A549 (cell line): ENCODE data around the gene ARHGAP42. TPM values are rescaled to one million over a fixed set of nuclear protein-coding genes. Genes with fewer than 3 reads are reported as not detected.

Experiments
- ATAC-seq, 2 experiments: fragments of 200-7000 bp in 1 of 2; fragments of >200 bp in 1 of 2; cut with Nextera tagmentation in 1 of 2; cut with Tn5 transposase in 1 of 2; 3 replicates each; pipeline versions ENCODE4 v1.8.0 to v1.9.1; 2018 to 2020; ENCODE audit warnings: mild to moderate bottlenecking in 1 of 2, moderate library complexity in 1 of 2
- CTCF ChIA-PET: fragments of 300-600 bp; sonication (Branson Sonifier 250); formaldehyde crosslinking; extraction: SDS; loops from one replicate; lab custom pipeline; 2021; ENCODE audit warnings: antibody characterized with exemption, inconsistent platforms; lab: Yijun Ruan, JAX
- POLR2A ChIA-PET: fragments of 350-600 bp; formaldehyde crosslinking; extraction: SDS; loops from one replicate; lab custom pipeline; 2021; ENCODE audit warnings: antibody characterized with exemption, inconsistent platforms; lab: Yijun Ruan, JAX
- DNase-seq, 2 experiments: peaks; one replicate each; pipeline versions ENCODE4 v3.0.0 to v3.0.0-alpha.2; 2011 to 2016; ENCODE audit warnings: low read depth in 1 of 2, low spot score in 1 of 2
- FAIRE-seq: peaks from 2 replicates; lab custom pipeline; 2011; peaks lifted over from hg19 to GRCh38; lab: Jason Lieb, UNC
- H3K27ac ChIP-seq, 2 experiments: fragments of >200 bp; sonication (Bioruptor Twin); formaldehyde crosslinking; 3 replicates each; pipeline ENCODE4 v1.5.1; 2016 to 2017
- H3K4me1 ChIP-seq: fragments of >200 bp; sonication (Bioruptor Twin); formaldehyde crosslinking; 3 replicates; pipeline ENCODE4 v1.6.1; 2016
- H3K4me2 ChIP-seq: fragments of >200 bp; sonication (Bioruptor Twin); formaldehyde crosslinking; 3 replicates; pipeline ENCODE4 v1.6.1; 2016
- H3K4me3 ChIP-seq: fragments of >200 bp; sonication (Bioruptor Twin); formaldehyde crosslinking; 3 replicates; pipeline ENCODE4 v1.5.1; 2016
- H3K9me3 ChIP-seq: fragments of >200 bp; sonication (Bioruptor Twin); formaldehyde crosslinking; 3 replicates; pipeline ENCODE4 v1.6.1; 2016
- EHF ChIP-seq: fragments of 250-450 bp; sonication (Bioruptor Pico); IDR thresholded peaks from 2 replicates; pipeline ENCODE4 v1.5.0; 2020; ENCODE audit warnings: mild to moderate bottlenecking
- EHMT2 ChIP-seq: fragments of 200-600 bp; sonication (generic); IDR thresholded peaks from 2 replicates; pipeline ENCODE4 v1.6.1; 2016; ENCODE audit warnings: antibody characterized with exemption, low read depth, mild to moderate bottlenecking, moderate library complexity
- EP300 ChIP-seq, 2 experiments: fragments of >200 bp; sonication (Bioruptor Twin); formaldehyde crosslinking; IDR thresholded peaks; 2 replicates in 1 of 2; 3 replicates in 1 of 2; pipeline ENCODE4 v1.6.1; 2016 to 2017
- FOSL2 ChIP-seq, 2 experiments: fragments of 450-650 bp in 1 of 2; fragments of >200 bp in 1 of 2; sonication (Bioruptor Twin) in 1 of 2; formaldehyde crosslinking; IDR thresholded peaks; 2 replicates each; pipeline versions ENCODE4 v1.5.0 to v1.6.1; 2016 to 2020; ENCODE audit warnings: mild to moderate bottlenecking in 1 of 2, moderate library complexity in 1 of 2
- FOXS1 ChIP-seq: fragments of 250-450 bp; sonication (Bioruptor Pico); IDR thresholded peaks from 2 replicates; pipeline ENCODE4 v1.5.0; 2020; ENCODE audit warnings: mild to moderate bottlenecking, moderate library complexity
- GATA3 ChIP-seq: IDR thresholded peaks from 2 replicates; pipeline ENCODE4 v1.6.1; 2012; ENCODE audit warnings: borderline replicate concordance
- HOXA7 ChIP-seq: fragments of 250-450 bp; sonication (Bioruptor Pico); IDR thresholded peaks from 2 replicates; pipeline ENCODE4 v1.5.0; 2020; ENCODE audit warnings: mild to moderate bottlenecking, moderate library complexity
- HOXB13 ChIP-seq: fragments of 250-450 bp; sonication (Bioruptor Pico); IDR thresholded peaks from 2 replicates; pipeline ENCODE4 v1.5.0; 2020; ENCODE audit warnings: low read depth, mild to moderate bottlenecking, moderate library complexity
- HOXB5 ChIP-seq: fragments of 250-450 bp; sonication (Bioruptor Pico); IDR thresholded peaks from 2 replicates; pipeline ENCODE4 v1.5.0; 2020; ENCODE audit warnings: mild to moderate bottlenecking, moderate library complexity
- JUN ChIP-seq, 2 experiments: fragments of >200 bp; sonication (Bioruptor Twin); formaldehyde crosslinking; IDR thresholded peaks; 2 replicates in 1 of 2; 3 replicates in 1 of 2; pipeline ENCODE4 v1.6.1; 2016 to 2017
- MAFK ChIP-seq: fragments of 450-650 bp; IDR thresholded peaks from 2 replicates; pipeline ENCODE4 v1.6.1; 2014; ENCODE audit not compliant: partially characterized antibody
- MYC ChIP-seq: IDR thresholded peaks from 2 replicates; pipeline ENCODE4 v1.6.1; 2012; ENCODE audit warnings: mild to moderate bottlenecking, inconsistent platforms, low read length, improper control_type of control experiment, borderline replicate concordance
- NFE2L2 ChIP-seq: fragments of 150-350 bp; conservative IDR thresholded peaks from 2 replicates; pipeline ENCODE4 v1.6.1; 2014; ENCODE audit warnings: low read length
- POLR2AphosphoS2 ChIP-seq: conservative IDR thresholded peaks from 2 replicates; pipeline ENCODE4 v1.6.1; 2012; ENCODE audit warnings: low read length, improper control_type of control experiment, inconsistent platforms
- RNF2 ChIP-seq: fragments of 200-600 bp; sonication (generic); IDR thresholded peaks from 2 replicates; pipeline ENCODE4 v1.6.1; 2016; ENCODE audit warnings: low read depth, mild to moderate bottlenecking, antibody characterized with exemption, moderate library complexity, borderline replicate concordance
- SREBF2 ChIP-seq: fragments of 450-650 bp; IDR thresholded peaks from 2 replicates; pipeline ENCODE4 v1.6.1; 2014; ENCODE audit warnings: mild to moderate bottlenecking, moderate library complexity
- ZC3H11A ChIP-seq: fragments of 450-650 bp; IDR thresholded peaks from 2 replicates; pipeline ENCODE4 v1.6.1; 2014; ENCODE audit warnings: antibody characterized with exemption, mild to moderate bottlenecking
- ZFP36 ChIP-seq: fragments of 450-650 bp; IDR thresholded peaks from 2 replicates; pipeline ENCODE4 v1.6.1; 2014; ENCODE audit warnings: borderline replicate concordance; ENCODE audit not compliant: partially characterized antibody
- ZNF302 ChIP-seq: fragments of 250-450 bp; sonication (Bioruptor Pico); IDR thresholded peaks from 2 replicates; pipeline ENCODE4 v1.9.0; 2021; ENCODE audit warnings: inconsistent platforms, mild to moderate bottlenecking, moderate library complexity
- ZSCAN20 ChIP-seq: fragments of 250-450 bp; sonication (Bioruptor Pico); IDR thresholded peaks from 2 replicates; pipeline ENCODE4 v1.8.0; 2022; ENCODE audit warnings: mild to moderate bottlenecking, moderate library complexity
- WGBS: methylation state at CpG from one replicate; pipeline ENCODE4 v1.1.6; 2017; ENCODE audit errors: missing lambda C conversion rate; 5-methylcytosine and 5-hydroxymethylcytosine counted together
- polyA plus RNA-seq, 4 experiments: library from polyadenylated mRNA; depleted of rRNA in 3 of 4; stranded (reverse); fragments of >200 nt; fragmentation: RNase III in 1 of 4; extraction: RNeasy Plus Mini Kit Qiagen cat#74134 plus additional on column Dnase treatment in 1 of 4; gene quantifications; 2 replicates in 3 of 4; 3 replicates in 1 of 4; pipeline ENCODE4 v1.2.3, GENCODE V29; 2011 to 2017
- TF ChIP-seq, protein P1 (sequence below): fragments of 450-650 bp; IDR thresholded peaks from 2 replicates; pipeline ENCODE4 v1.6.1; 2014; ENCODE audit warnings: antibody characterized with exemption
- TF ChIP-seq, protein P2 (sequence below): fragments of >200 bp; sonication (Bioruptor Twin); formaldehyde crosslinking; IDR thresholded peaks from 3 replicates; pipeline ENCODE4 v1.6.1; 2016
- TF ChIP-seq, protein P3 (sequence below): fragments of 250-450 bp; sonication (Bioruptor Pico); IDR thresholded peaks from 2 replicates; pipeline ENCODE4 v1.5.0; 2021; ENCODE audit warnings: mild to moderate bottlenecking, moderate library complexity, borderline replicate concordance
- TF ChIP-seq, protein P4 (sequence below): IDR thresholded peaks from 2 replicates; pipeline ENCODE4 v1.6.1; 2012

ARHGAP42 gene
- polyA plus RNA-seq, 2 of the 4 experiments (the other 2 are of a cell fraction), result 5.1 to 17.0 TPM

DNA sequence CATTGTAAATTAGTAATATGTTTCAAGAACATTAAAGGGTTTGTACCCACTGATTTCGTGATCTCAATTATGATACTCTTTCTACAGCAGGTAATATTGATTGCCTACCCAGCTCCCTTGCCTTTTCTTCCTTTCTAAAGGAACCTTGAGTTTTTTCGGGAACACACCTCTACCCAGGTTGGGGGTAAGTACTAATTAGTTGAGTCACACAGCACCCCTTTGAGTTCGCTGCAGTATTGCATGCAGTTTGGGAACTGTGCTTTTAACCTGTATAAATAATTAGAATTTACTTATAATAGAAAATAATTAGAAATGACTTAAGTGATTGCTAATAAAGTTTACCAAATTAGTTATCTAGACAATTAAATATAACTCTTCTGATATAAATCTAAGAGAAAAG, 24.9 kb downstream of the ARHGAP42 start:
- POLR2A ChIA-PET, result no interaction called here
- Histone ChIP-seq H3K4me2 (no peak overlapping the region), H3K27ac (no peak overlapping the region), H3K9me3 (no peaks in the 10 kb centered on the region), H3K4me3 (no peak overlapping the region), H3K4me1 (peaks cover 20% of the 10 kb centered on the region)
- DNase-seq, result no peak
- ATAC-seq, result no peak
- FAIRE-seq, result no peak
- 91% methylated on average over 3 of the region's 3 CpGs for WGBS
- TF ChIP-seq, protein P1, sequence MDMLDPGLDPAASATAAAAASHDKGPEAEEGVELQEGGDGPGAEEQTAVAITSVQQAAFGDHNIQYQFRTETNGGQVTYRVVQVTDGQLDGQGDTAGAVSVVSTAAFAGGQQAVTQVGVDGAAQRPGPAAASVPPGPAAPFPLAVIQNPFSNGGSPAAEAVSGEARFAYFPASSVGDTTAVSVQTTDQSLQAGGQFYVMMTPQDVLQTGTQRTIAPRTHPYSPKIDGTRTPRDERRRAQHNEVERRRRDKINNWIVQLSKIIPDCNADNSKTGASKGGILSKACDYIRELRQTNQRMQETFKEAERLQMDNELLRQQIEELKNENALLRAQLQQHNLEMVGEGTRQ, result no peak
- no peak for TF ChIP-seq ZNF302 (CRISPR knock-in tag)
- CTCF ChIA-PET, result no interaction called here

DNA sequence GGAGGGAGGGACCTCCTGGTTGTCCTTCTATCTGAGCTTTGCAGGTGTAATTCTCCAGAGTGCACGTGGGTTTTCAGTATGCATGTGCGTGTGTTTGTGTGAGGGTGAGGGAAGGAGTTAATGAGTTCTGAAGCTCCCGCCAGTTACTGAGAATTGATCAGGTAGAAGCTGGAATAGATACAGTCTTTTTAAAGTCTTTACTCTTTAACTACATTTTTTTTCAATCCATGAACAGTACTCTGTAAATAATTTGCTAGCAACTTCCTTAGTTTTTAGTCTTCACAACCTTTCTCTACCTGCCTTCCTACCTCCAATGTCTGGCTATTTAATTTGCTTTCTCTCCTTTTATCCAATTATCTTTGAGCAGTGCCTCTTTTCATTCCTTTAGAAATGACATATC, 25.5 kb downstream of the ARHGAP42 start:
- DNase-seq (no peak), FAIRE-seq (no peak), ATAC-seq (no peak)
- POLR2A ChIA-PET, result no interaction called here
- CTCF ChIA-PET, result interaction anchor here (0.6 kb wide), 1 partner anchor 20 kb away, joined by 3 read pairs; no protein-coding TSS in a partner anchor
- 84% methylated on average over 3 of the region's 3 CpGs for WGBS
- H3K4me3 ChIP-seq, result no peak overlapping the region
- no peak overlapping the region for H3K4me2 ChIP-seq
- no peak overlapping the region for H3K27ac ChIP-seq
- H3K9me3 ChIP-seq, result no peaks in the 10 kb centered on the region
- peaks cover 20% of the 10 kb centered on the region for H3K4me1 ChIP-seq
- no peak for TF ChIP-seq HOXB5 (CRISPR knock-in tag)
- TF ChIP-seq, protein P2, sequence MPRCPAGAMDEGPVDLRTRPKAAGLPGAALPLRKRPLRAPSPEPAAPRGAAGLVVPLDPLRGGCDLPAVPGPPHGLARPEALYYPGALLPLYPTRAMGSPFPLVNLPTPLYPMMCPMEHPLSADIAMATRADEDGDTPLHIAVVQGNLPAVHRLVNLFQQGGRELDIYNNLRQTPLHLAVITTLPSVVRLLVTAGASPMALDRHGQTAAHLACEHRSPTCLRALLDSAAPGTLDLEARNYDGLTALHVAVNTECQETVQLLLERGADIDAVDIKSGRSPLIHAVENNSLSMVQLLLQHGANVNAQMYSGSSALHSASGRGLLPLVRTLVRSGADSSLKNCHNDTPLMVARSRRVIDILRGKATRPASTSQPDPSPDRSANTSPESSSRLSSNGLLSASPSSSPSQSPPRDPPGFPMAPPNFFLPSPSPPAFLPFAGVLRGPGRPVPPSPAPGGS, result no peak
- no peak for TF ChIP-seq HOXB13
- no peak for TF ChIP-seq FOXS1 (CRISPR knock-in tag)
- TF ChIP-seq EHF (CRISPR knock-in tag), result no peak
- no peak for TF ChIP-seq GATA3
- no peak for TF ChIP-seq MYC
- no peak for TF ChIP-seq EP300 (IDR thresholded peaks at IDR 0.05)
- TF ChIP-seq MAFK, result no peak
- TF ChIP-seq POLR2AphosphoS2, result no peak
- TF ChIP-seq FOSL2 (IDR thresholded peaks at IDR 0.05), result no peak
- TF ChIP-seq FOSL2 (CRISPR knock-in tag; IDR thresholded peaks at IDR 0.05), result no peak
- TF ChIP-seq SREBF2, result no peak
- TF ChIP-seq, all 56 proteins: peak for 0

DNA sequence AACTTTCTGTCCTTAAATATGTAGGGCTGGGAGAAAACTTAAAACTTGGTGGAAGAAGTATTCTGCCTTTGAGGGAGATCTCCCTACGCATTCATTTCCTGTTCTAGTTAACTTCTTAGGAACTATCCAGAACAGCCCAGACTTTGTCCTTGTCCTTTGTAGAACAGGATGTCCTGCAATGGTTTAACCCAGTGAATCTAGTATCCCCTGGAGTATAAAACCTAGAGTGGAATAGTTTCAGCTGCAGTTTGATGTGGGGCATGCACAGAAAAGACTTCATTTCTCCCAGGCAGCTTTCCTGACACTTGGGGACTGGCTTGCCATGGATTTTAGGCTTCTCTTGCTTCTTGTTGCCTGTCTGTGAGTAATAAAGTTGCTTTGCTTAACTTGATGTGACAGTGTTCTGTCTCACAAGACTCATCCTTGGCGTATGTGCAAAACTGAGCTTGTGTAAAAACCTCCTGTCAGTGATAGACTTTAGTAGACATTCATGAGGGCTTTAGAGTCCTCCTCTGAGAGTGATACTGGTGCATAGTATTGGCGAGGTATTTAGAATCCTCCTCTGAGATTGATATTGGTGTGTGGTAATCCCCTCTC, 28.2 kb downstream of the ARHGAP42 start:
- CTCF ChIA-PET, result no interaction called here
- Histone ChIP-seq H3K4me2 (no peak overlapping the region; the same call in 2 of the 3 replicates), H3K4me3 (no peak overlapping the region), H3K9me3 (no peaks in the 10 kb centered on the region), H3K27ac (0 out of 6 replicates have a peak overlapping the region, but pooled peaks of 1 of the 2 experiments have one; percentile 7), H3K4me1 (peaks cover 32% of the 10 kb centered on the region)
- DNase-seq, result no peak
- FAIRE-seq, result no peak
- WGBS, result 96% methylated on average over 3 of the region's 3 CpGs
- ATAC-seq, result no peak
- TF ChIP-seq HOXB13 (no peak), ZFP36 (no peak), HOXA7 (CRISPR knock-in tag) (no peak), NFE2L2 (no peak), JUN (IDR thresholded peaks at IDR 0.05) (no peak), ZNF302 (CRISPR knock-in tag) (no peak), EHMT2 (no peak), ZC3H11A (no peak), RNF2 (no peak), ZSCAN20 (CRISPR knock-in tag) (no peak), FOXS1 (CRISPR knock-in tag) (no peak)
- TF ChIP-seq, protein P3, sequence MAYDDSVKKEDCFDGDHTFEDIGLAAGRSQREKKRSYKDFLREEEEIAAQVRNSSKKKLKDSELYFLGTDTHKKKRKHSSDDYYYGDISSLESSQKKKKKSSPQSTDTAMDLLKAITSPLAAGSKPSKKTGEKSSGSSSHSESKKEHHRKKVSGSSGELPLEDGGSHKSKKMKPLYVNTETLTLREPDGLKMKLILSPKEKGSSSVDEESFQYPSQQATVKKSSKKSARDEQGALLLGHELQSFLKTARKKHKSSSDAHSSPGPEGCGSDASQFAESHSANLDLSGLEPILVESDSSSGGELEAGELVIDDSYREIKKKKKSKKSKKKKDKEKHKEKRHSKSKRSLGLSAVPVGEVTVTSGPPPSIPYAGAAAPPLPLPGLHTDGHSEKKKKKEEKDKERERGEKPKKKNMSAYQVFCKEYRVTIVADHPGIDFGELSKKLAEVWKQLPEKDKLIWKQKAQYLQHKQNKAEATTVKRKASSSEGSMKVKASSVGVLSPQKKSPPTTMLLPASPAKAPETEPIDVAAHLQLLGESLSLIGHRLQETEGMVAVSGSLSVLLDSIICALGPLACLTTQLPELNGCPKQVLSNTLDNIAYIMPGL (CRISPR knock-in tag), result no peak
- TF ChIP-seq, protein P2, result no peak
- TF ChIP-seq, protein P4, sequence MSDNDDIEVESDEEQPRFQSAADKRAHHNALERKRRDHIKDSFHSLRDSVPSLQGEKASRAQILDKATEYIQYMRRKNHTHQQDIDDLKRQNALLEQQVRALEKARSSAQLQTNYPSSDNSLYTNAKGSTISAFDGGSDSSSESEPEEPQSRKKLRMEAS, result no peak
- POLR2A ChIA-PET, result no interaction called here
